CD14-positive monocyte (primary cell): ENCODE measurements around the gene PRSS48. TPM values are rescaled to one million over a fixed set of nuclear protein-coding genes. Genes with fewer than 3 reads are reported as not detected.
A peak's percentile ranks its signal among the peaks of the same experiment; 100 is the strongest.

Experiments used
- DNase-seq, 3 donors: peaks; one replicate each; pipeline ENCODE4 v3.0.0-alpha.2; 2011 to 2022
- H2AFZ ChIP-seq: 2 replicates; pipeline ENCODE4 v1.6.0; 2012; ENCODE audit warnings: mild to moderate bottlenecking, low read depth, low read length, inconsistent platforms; ENCODE audit not compliant: insufficient read depth, poor library complexity, severe bottlenecking
- H3K27ac ChIP-seq, 2 donors: 1 replicate in 1 of 2; 2 replicates in 1 of 2; pipeline ENCODE4 v1.5.1; 2012 to 2013; ENCODE audit warnings: low read length in 2 of 2, control low read depth in 1 of 2, inconsistent platforms in 1 of 2, low read depth in 1 of 2, mild to moderate bottlenecking in 1 of 2
- H3K27me3 ChIP-seq, 2 donors: one replicate each; pipeline versions ENCODE4 v1.6.0 to v1.6.1; 2011 to 2013; ENCODE audit warnings: low read length in 2 of 2; ENCODE audit not compliant: control insufficient read depth in 2 of 2, insufficient read depth in 2 of 2
- H3K36me3 ChIP-seq, 2 donors: replicated peaks in 1 of 2; 1 replicate in 1 of 2; 2 replicates in 1 of 2; pipeline versions ENCODE4 v1.5.1 to v1.6.1; 2012 to 2013; ENCODE audit warnings: low read length in 2 of 2, control low read depth in 1 of 2, inconsistent platforms in 1 of 2, mild to moderate bottlenecking in 1 of 2; ENCODE audit not compliant: insufficient read depth in 2 of 2, control insufficient read depth in 1 of 2
- H3K4me1 ChIP-seq, 2 donors: 1 replicate in 1 of 2; 2 replicates in 1 of 2; pipeline versions ENCODE4 v1.5.1 to v1.6.1; 2012 to 2013; ENCODE audit warnings: low read length in 2 of 2, control low read depth in 1 of 2, inconsistent platforms in 1 of 2, mild to moderate bottlenecking in 1 of 2, moderate library complexity in 1 of 2; ENCODE audit not compliant: insufficient read depth in 2 of 2, control insufficient read depth in 1 of 2
- H3K4me2 ChIP-seq: replicated peaks from 2 replicates; pipeline ENCODE3; 2012; ENCODE audit warnings: low read length, moderate library complexity, mild to moderate bottlenecking; ENCODE audit not compliant: poor library complexity, severe bottlenecking; ENCODE audit errors: extremely low read depth
- H3K4me3 ChIP-seq, 3 experiments: fragments of 200-600 bp in 1 of 3; sonication (generic) in 1 of 3; replicated peaks in 1 of 3; 1 replicate in 2 of 3; 2 replicates in 1 of 3; pipeline ENCODE4 v1.5.1; 2011 to 2013; ENCODE audit warnings: low read length in 3 of 3, mild to moderate bottlenecking in 3 of 3, control low read depth in 2 of 3, low read depth in 2 of 3, inconsistent platforms in 1 of 3, moderate library complexity in 1 of 3
- H3K79me2 ChIP-seq: 2 replicates; pipeline ENCODE4 v1.6.0; 2012; ENCODE audit warnings: mild to moderate bottlenecking, control low read depth, inconsistent platforms, low read length, moderate library complexity; ENCODE audit not compliant: insufficient read depth
- H3K9ac ChIP-seq: 2 replicates; pipeline ENCODE4 v1.6.0; 2017; ENCODE audit warnings: low read length, mild to moderate bottlenecking; ENCODE audit not compliant: insufficient read depth, poor library complexity, severe bottlenecking
- H3K9me3 ChIP-seq, 2 donors: replicated peaks in 1 of 2; 1 replicate in 1 of 2; 2 replicates in 1 of 2; pipeline versions ENCODE4 v1.5.1 to v1.6.1; 2012 to 2013; ENCODE audit warnings: low read length in 2 of 2, control low read depth in 1 of 2; ENCODE audit not compliant: control insufficient read depth in 1 of 2, insufficient read depth in 1 of 2
- H4K20me1 ChIP-seq: 2 replicates; pipeline ENCODE4 v1.6.0; 2012; ENCODE audit warnings: mild to moderate bottlenecking, low read length, control low read depth, moderate library complexity; ENCODE audit not compliant: insufficient read depth
- H3K27ac Mint-ChIP-seq, 7 donors: one replicate each; pipeline ENCODE4 v1.8.0; 2020; ENCODE audit warnings: mild to moderate bottlenecking in 7 of 7, mixed read lengths in 7 of 7, moderate library complexity in 6 of 7, inconsistent platforms in 2 of 7
- H3K27me3 Mint-ChIP-seq, 3 donors: one replicate each; pipeline ENCODE4 v1.8.0; 2021 to 2022; ENCODE audit warnings: low read depth in 3 of 3, mild to moderate bottlenecking in 3 of 3, mixed read lengths in 3 of 3, moderate library complexity in 3 of 3, inconsistent platforms in 1 of 3
- H3K36me3 Mint-ChIP-seq, 2 donors: one replicate each; pipeline ENCODE4 v1.8.0; 2020; ENCODE audit warnings: mixed read lengths in 2 of 2, inconsistent platforms in 1 of 2, mild to moderate bottlenecking in 1 of 2
- H3K4me1 Mint-ChIP-seq: one replicate; pipeline ENCODE4 v1.8.0; 2020; ENCODE audit warnings: mild to moderate bottlenecking, mixed read lengths
- H3K4me3 Mint-ChIP-seq, 2 donors: one replicate each; pipeline ENCODE4 v1.8.0; 2020; ENCODE audit warnings: mild to moderate bottlenecking in 2 of 2, mixed read lengths in 2 of 2, moderate library complexity in 1 of 2
- H3K9me3 Mint-ChIP-seq, 7 donors: one replicate each; pipeline ENCODE4 v1.8.0; 2020 to 2022; ENCODE audit warnings: mixed read lengths in 7 of 7, mild to moderate bottlenecking in 6 of 7, moderate library complexity in 6 of 7, inconsistent platforms in 2 of 7
- WGBS: methylation state at CpG from one replicate; pipeline ENCODE4 v1.1.5; 2013; ENCODE audit warnings: missing lambda C conversion rate; ENCODE audit not compliant: insufficient coverage; 5-methylcytosine and 5-hydroxymethylcytosine counted together
- intact Hi-C, 2 donors: fragments of 100-400 bp; cut with micrococcal nuclease; formaldehyde crosslinking; loops; one replicate each; pipeline versions ENCODE4 v1.15.0 to v1.15.1; 2023
- polyA plus RNA-seq, 3 donors: library from polyadenylated mRNA; depleted of rRNA in 1 of 3; unstranded in 2 of 3; stranded (reverse) in 1 of 3; fragments of 300-500 nt in 2 of 3; fragments of >200 nt in 1 of 3; fragmentation: Illumina TruSeq in 2 of 3; gene quantifications; 1 replicate in 2 of 3; 2 replicates in 1 of 3; pipeline ENCODE4 v1.2.3, GENCODE V29; 2012 to 2021
- TF ChIP-seq, protein P1 (sequence below): fragments of 200-600 bp; IDR thresholded peaks from one replicate; pipeline ENCODE4 v1.8.0; 2022; ENCODE audit warnings: antibody characterized with exemption, mild to moderate bottlenecking

Gene PRSS48
- polyA plus RNA-seq, 3 donors = not detected

DNA sequence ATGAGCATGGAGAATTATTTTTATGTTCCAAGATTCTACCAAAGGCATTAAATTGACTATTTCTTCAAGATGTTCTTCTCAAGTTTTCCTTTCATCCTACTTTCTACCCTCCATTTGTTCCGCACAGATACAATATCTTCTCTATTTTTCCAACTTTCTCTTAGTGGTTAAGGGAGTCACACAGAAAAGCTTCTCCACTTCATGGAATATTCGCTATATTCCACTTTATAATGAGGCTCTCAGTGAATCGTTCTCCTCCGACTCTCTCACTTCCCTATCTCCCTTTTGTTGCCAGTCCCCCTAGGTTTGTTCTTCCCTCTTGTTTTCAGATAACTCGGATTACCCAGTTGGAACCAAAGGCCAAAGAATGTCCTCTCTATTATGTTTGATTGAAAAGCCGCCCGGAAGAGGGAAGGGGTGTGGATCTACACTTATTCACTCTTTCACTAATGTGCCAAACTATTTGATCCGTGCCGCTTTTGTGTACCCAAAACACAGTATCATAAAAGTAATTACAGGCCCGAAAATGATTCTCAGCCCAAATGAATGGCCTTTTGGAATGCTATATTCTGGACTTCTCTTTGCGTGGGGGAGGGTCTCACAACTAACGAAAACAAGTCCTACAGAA lies 47.3 kb downstream of the PRSS48 start:
- Histone ChIP-seq H3K79me2 (no peaks in the 10 kb centered on the region), H3K4me2 (no peak overlapping the region), H3K9ac (no peak overlapping the region), H4K20me1 (no peaks in the 10 kb centered on the region), H3K4me1 (peaks cover 0 to 10% of the 10 kb centered on the region in 2 donors), H3K27me3 (peaks cover 43 to 59% of the 10 kb centered on the region in 2 donors), H3K27ac (no peak overlapping the region), H2AFZ (no peak overlapping the region), H3K4me3 (no peak overlapping the region), H3K9me3 (peaks cover 0 to 16% of the 10 kb centered on the region in 2 donors), H3K36me3 (no peaks in the 10 kb centered on the region)
- H3K27me3 Mint-ChIP-seq = peaks cover 43 to 66% (median 50%) of the 10 kb centered on the region in 3 donors
- intact Hi-C loops = no loop called here
- H3K4me1 Mint-ChIP-seq = peaks cover 7% of the 10 kb centered on the region
- WGBS = 100% methylated on average over 2 of the region's 12 CpGs
- no peaks in the 10 kb centered on the region for H3K36me3 Mint-ChIP-seq
- H3K9me3 Mint-ChIP-seq = peaks cover 0 to 12% (median 8%) of the 10 kb centered on the region in 7 donors
- H3K27ac Mint-ChIP-seq = no peak overlapping the region
- TF ChIP-seq, protein P1, sequence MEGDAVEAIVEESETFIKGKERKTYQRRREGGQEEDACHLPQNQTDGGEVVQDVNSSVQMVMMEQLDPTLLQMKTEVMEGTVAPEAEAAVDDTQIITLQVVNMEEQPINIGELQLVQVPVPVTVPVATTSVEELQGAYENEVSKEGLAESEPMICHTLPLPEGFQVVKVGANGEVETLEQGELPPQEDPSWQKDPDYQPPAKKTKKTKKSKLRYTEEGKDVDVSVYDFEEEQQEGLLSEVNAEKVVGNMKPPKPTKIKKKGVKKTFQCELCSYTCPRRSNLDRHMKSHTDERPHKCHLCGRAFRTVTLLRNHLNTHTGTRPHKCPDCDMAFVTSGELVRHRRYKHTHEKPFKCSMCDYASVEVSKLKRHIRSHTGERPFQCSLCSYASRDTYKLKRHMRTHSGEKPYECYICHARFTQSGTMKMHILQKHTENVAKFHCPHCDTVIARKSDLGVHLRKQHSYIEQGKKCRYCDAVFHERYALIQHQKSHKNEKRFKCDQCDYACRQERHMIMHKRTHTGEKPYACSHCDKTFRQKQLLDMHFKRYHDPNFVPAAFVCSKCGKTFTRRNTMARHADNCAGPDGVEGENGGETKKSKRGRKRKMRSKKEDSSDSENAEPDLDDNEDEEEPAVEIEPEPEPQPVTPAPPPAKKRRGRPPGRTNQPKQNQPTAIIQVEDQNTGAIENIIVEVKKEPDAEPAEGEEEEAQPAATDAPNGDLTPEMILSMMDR = no peak
- no peak for DNase-seq
- H3K4me3 Mint-ChIP-seq = peak overlapping the region in 1 of 2 donors; percentile 86

DNA sequence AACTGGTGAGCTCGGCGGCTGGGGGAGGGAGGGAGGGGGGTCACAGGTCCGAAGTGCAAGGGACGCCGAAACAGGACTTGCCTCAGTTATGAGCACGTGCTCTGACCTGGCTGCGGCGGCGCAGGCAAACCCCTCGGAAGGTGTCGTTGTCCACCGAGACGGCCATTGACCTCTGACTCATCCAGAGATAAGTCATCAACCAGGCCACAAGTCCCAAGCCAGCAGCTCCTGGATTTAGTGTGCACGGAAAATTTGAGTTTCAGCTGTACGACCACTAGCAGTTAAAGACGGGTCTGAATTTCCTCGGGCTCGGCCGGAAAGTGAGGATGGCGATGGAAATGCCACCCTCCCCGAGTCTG lies 47.8 kb downstream of the PRSS48 start:
- Histone ChIP-seq H3K9ac (no peak overlapping the region), H3K9me3 (peaks cover 0 to 16% of the 10 kb centered on the region in 2 donors), H4K20me1 (no peaks in the 10 kb centered on the region), H3K4me1 (peaks cover 0 to 10% of the 10 kb centered on the region in 2 donors), H3K4me3 (no peak overlapping the region), H3K4me2 (peak overlapping the region; percentile 43), H3K36me3 (no peaks in the 10 kb centered on the region), H2AFZ (no peak overlapping the region), H3K27ac (no peak overlapping the region), H3K79me2 (no peaks in the 10 kb centered on the region), H3K27me3 (peaks cover 43 to 56% of the 10 kb centered on the region in 2 donors)
- H3K27ac Mint-ChIP-seq = no peak overlapping the region
- peak overlapping the region in 1 of 2 donors; percentile 86 for H3K4me3 Mint-ChIP-seq
- H3K4me1 Mint-ChIP-seq = peaks cover 7% of the 10 kb centered on the region
- peaks cover 0 to 13% (median 8%) of the 10 kb centered on the region in 7 donors for H3K9me3 Mint-ChIP-seq
- H3K36me3 Mint-ChIP-seq = no peaks in the 10 kb centered on the region
- peaks cover 43 to 67% (median 50%) of the 10 kb centered on the region in 3 donors for H3K27me3 Mint-ChIP-seq
- intact Hi-C loops = no loop called here
- WGBS = 10% methylated on average over 19 of the region's 21 CpGs
- DNase-seq = no peak
- TF ChIP-seq, protein P1 = no peak
